Measurements from ENCODE around the gene LHFPL2. TPM values are rescaled to one million over a fixed set of nuclear protein-coding genes. Genes with fewer than 3 reads are reported as not detected.
A peak's percentile ranks its signal among the peaks of the same experiment; 100 is the strongest.
"Not testable (repeated sequence)": the region's sequence is repeated elsewhere in the genome, so short reads cannot be mapped to it uniquely, and the experiment has no call there.

The LHFPL2 gene, protein sequence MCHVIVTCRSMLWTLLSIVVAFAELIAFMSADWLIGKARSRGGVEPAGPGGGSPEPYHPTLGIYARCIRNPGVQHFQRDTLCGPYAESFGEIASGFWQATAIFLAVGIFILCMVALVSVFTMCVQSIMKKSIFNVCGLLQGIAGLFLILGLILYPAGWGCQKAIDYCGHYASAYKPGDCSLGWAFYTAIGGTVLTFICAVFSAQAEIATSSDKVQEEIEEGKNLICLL
- 29.8 and 32.4 TPM in 2 replicates for total RNA-seq

DNA sequence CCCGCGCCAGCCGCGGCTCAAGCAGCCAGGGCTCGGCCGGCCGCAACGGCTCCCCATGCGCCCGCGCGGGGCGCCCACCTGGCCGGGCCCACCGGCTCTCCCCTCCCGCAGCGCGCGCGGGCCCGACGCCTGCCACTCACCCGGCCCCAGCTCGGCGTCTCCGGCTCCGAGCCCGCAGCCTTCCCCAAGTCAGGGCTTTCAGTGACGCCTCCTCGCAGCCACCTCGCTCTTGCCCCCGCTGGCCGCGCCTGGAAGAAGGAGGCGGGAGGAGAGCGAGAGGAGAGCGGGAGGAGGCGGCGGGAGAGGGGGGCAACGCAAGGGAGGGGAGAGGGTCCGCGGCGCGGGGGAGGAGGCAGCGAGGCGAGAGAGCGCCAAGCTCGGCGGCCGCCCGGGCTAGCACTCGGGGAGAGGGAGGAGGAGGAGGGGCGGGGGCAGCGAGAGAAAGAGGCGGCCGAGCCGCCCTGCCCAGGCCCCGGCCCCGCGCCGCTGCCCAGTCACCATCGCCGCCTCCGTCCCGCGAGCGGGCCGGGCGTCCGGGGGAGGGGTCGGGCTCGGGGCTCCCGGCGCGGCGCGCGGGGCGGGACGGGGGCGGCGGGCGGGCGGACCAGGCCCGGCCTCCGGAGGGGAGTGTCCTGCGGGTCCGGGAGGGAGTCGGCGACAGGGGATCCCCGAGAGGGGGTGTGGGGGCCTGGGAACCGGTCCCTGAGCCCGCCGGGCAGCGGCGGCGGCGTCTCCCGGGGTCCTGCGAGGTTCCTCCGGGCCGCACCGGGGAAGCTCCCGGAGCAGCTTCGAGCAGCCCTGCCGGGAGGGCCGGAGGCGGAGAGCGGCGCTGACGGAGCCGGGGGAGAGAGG lies at the start of gene LHFPL2:
TSS of gene LHFPL2 (minus strand) at position 414 of the 852 bp plus-strand sequence. CDS start 138,559 bp downstream, outside the sequence.
- no peak for TF ChIP-seq CTCF (IDR thresholded peaks at IDR 0.05; ENCODE audit: insufficient read depth, low read length, severe bottlenecking)
- Histone ChIP-seq H3K36me3 (ENCODE audit: control insufficient read depth, insufficient read depth, low read length) (peaks cover 2% of the 10 kb centered on the region), H3K4me3 (ENCODE audit: low read depth, low read length) (peak within 1 kb of the TSS; percentile 92), H3K27me3 (ENCODE audit: control insufficient read depth, insufficient read depth, low read length) (no peaks in the 10 kb centered on the region)
- FAIRE-seq (no peak), DNase-seq (ENCODE audit: low read depth) (peak; percentile 24)

GRCh38 chr5:78696637-78697036 lies 48.1 kb upstream of the LHFPL2 start:
- DNase-seq (ENCODE audit: low read depth) (peak; percentile 17), FAIRE-seq (no peak)
- no peak overlapping the region for H3K4me3 ChIP-seq (ENCODE audit: low read depth, low read length)
- no peaks in the 10 kb centered on the region for H3K27me3 ChIP-seq (ENCODE audit: control insufficient read depth, insufficient read depth, low read length)
- TF ChIP-seq CTCF (IDR thresholded peaks at IDR 0.05; ENCODE audit: insufficient read depth, low read length, severe bottlenecking) = no peak
- no peaks in the 10 kb centered on the region for H3K36me3 ChIP-seq (ENCODE audit: control insufficient read depth, insufficient read depth, low read length)

DNA sequence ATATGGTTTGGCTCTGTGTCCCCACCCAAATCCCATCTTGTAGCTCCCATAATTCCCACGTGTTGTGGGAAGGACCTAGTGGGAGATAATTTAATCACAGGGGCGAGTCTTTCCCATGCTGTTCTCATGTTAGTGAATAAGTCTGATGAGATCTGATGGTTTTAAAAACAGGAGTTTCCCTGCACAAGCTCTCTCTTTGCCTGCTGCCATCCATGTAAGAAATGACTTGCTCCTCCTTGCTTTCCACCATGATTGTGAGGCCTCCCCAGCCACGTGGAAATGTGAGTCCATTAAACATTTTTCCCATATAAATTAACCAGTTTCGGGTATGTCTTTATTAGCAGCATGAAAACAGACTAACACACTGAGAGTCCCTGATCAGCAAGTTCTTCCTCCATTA lies 47.5 kb upstream of the LHFPL2 start:
- not testable (repeated sequence) for FAIRE-seq; DNase-seq (ENCODE audit: low read depth); H3K4me3 ChIP-seq (ENCODE audit: low read depth, low read length); H3K27me3 ChIP-seq (ENCODE audit: control insufficient read depth, insufficient read depth, low read length); H3K36me3 ChIP-seq (ENCODE audit: control insufficient read depth, insufficient read depth, low read length)

DNA sequence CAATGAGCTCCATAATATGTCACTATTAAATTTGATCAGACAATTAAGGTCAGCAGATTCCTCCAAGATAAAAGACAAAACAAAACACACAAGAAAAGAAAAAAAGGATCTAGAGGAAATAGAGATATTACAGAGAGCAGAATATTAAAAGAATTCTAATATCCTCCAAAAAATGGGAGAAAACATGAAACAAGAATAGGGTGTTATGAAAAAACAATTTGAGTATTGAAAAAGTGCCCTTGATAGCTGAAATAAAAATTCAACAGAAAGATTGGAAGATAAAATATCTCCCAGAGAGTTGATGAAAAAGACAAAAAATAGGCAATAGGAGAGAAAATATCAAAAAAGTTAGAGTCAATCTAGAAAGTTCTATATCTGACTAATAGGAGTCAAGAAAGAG lies 44.8 kb upstream of the LHFPL2 start:
- Histone ChIP-seq H3K36me3 (ENCODE audit: control insufficient read depth, insufficient read depth, low read length) (no peaks in the 10 kb centered on the region), H3K27me3 (ENCODE audit: control insufficient read depth, insufficient read depth, low read length) (no peaks in the 10 kb centered on the region), H3K4me3 (ENCODE audit: low read depth, low read length) (no peak overlapping the region)
- TF ChIP-seq CTCF (IDR thresholded peaks at IDR 0.05; ENCODE audit: insufficient read depth, low read length, severe bottlenecking) = no peak
- FAIRE-seq = no peak
- DNase-seq (ENCODE audit: low read depth) = no peak

DNA sequence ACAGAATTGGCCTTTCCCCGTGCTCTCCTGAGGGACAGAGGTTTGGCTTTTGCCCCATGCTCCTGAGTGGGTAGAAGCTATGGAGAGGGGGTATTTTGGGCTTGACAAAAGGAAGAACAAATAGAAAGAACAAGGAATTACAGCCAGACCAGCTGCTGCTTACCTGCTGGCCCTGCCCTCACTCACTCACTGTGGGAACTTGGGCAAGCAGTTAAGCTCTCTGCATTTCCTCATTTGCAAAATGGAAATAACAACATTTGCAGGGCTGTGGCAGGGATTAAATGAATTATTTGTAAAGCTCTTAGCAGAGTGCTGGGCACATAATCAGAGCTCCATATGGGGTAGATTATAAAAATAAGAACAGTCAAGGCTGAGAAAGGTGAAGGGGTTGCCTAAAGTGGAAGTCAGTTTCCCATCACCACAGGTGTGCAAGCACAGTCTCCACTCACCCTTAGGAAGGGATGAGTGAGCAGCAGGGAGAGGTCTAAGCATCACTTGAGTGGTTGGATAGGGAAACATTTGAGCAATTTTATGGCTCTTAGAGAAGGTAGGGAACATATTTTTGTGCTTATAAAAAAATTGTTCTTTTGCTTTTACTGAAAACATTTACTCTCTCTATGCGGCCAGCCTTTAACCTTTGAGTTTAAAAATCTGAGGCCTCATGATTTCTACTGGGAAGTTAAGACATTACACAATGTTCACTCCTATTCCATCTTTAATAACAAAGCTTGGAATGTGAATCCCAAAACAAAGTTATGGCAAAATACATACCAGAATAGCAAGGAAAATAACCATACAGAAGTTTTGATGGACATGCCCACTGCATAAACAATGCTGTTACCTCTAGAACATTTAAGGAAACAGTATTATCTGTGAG lies 42.8 kb upstream of the LHFPL2 start:
- no peak for TF ChIP-seq CTCF (IDR thresholded peaks at IDR 0.05; ENCODE audit: insufficient read depth, low read length, severe bottlenecking)
- Histone ChIP-seq H3K4me3 (ENCODE audit: low read depth, low read length) (no peak overlapping the region), H3K36me3 (ENCODE audit: control insufficient read depth, insufficient read depth, low read length) (no peaks in the 10 kb centered on the region), H3K27me3 (ENCODE audit: control insufficient read depth, insufficient read depth, low read length) (no peaks in the 10 kb centered on the region)
- DNase-seq (ENCODE audit: low read depth) (no peak), FAIRE-seq (no peak)

Measured in bronchial epithelial cell (primary cell).